IPS-15b (cell line): Measurements from ENCODE around the gene PLVAP.

Experiments used
- H3K27me3 ChIP-seq: one replicate; pipeline ENCODE4 v1.6.1; 2013; ENCODE audit warnings: low read length; ENCODE audit not compliant: control insufficient read depth, insufficient read depth
- H3K36me3 ChIP-seq: one replicate; pipeline ENCODE4 v1.6.1; 2013; ENCODE audit warnings: low read length; ENCODE audit not compliant: control insufficient read depth, insufficient read depth
- H3K4me1 ChIP-seq: one replicate; pipeline ENCODE4 v1.6.1; 2013; ENCODE audit warnings: mild to moderate bottlenecking, low read length; ENCODE audit not compliant: control insufficient read depth, insufficient read depth
- H3K4me3 ChIP-seq: one replicate; pipeline ENCODE4 v1.5.1; 2013; ENCODE audit warnings: low read depth, low read length
- H3K9ac ChIP-seq: one replicate; pipeline ENCODE4 v1.6.1; 2013; ENCODE audit warnings: low read depth, mild to moderate bottlenecking, low read length
- H3K9me3 ChIP-seq: one replicate; pipeline ENCODE4 v1.6.1; 2013; ENCODE audit warnings: mild to moderate bottlenecking, low read length; ENCODE audit not compliant: control insufficient read depth, insufficient read depth

Gene PLVAP, protein sequence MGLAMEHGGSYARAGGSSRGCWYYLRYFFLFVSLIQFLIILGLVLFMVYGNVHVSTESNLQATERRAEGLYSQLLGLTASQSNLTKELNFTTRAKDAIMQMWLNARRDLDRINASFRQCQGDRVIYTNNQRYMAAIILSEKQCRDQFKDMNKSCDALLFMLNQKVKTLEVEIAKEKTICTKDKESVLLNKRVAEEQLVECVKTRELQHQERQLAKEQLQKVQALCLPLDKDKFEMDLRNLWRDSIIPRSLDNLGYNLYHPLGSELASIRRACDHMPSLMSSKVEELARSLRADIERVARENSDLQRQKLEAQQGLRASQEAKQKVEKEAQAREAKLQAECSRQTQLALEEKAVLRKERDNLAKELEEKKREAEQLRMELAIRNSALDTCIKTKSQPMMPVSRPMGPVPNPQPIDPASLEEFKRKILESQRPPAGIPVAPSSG

GRCh38 chr19:17376935-17377600 lies at the start of gene PLVAP:
PLVAP (minus strand) TSS chr19:17377342; CDS start chr19:17377288, 54 bp downstream.
- H3K36me3 ChIP-seq = no peaks in the 10 kb centered on the region

DNA sequence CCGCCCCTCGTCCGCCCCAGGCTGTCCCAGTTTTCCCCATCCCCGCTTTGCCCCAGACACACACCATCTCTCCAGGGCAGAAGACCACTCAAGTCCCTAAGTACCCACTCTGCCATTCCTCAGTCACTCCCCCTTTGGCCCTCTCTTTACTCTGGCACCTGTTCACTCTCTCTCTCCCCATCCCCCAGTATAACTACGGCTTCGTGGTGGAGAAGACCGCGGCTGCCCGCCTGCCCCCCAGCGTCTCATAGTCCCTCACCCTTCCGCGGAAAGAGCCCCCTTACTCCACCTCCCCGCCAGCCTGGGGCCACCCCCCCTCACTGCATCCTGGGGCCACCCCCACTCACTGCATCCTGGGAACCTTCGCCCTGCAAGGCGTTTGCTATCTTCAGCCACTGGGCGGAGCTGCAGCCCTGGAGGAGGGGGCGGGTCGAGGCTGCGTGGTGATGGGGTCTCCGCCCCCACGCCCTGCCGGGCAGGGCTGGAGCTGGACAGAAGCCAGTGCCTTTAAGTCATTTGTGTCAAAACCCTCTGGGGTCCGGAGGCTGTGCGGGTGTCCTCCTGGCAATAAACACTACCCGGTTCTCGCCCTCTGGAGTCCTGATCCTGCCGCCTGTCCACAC lies 47.7 kb upstream of the PLVAP start:
- no peaks in the 10 kb centered on the region for H3K36me3 ChIP-seq
- no peaks in the 10 kb centered on the region for H3K4me1 ChIP-seq
- no peak overlapping the region for H3K9ac ChIP-seq
- H3K27me3 ChIP-seq = no peaks in the 10 kb centered on the region
- H3K4me3 ChIP-seq = peak overlapping the region; percentile 39
- no peaks in the 10 kb centered on the region for H3K9me3 ChIP-seq

More at GRCh38 chr19:17376935-17377600, at the start of gene PLVAP:
- Histone ChIP-seq H3K4me3 (no peak within 1 kb of the TSS), H3K4me1 (peaks cover 2% of the 10 kb centered on the region), H3K9me3 (no peaks in the 10 kb centered on the region), H3K27me3 (no peaks in the 10 kb centered on the region), H3K9ac (no peak within 1 kb of the TSS)

- Histone ChIP-seq H3K36me3 (no peaks in the 10 kb centered on the region), H3K9me3 (no peaks in the 10 kb centered on the region), H3K9ac (no peak overlapping the region), H3K27me3 (no peaks in the 10 kb centered on the region), H3K4me3 (no peak overlapping the region), H3K4me1 (no peaks in the 10 kb centered on the region)
Observed at GRCh38 chr19:17423429-17424208, 46.5 kb upstream of the PLVAP start.

DNA sequence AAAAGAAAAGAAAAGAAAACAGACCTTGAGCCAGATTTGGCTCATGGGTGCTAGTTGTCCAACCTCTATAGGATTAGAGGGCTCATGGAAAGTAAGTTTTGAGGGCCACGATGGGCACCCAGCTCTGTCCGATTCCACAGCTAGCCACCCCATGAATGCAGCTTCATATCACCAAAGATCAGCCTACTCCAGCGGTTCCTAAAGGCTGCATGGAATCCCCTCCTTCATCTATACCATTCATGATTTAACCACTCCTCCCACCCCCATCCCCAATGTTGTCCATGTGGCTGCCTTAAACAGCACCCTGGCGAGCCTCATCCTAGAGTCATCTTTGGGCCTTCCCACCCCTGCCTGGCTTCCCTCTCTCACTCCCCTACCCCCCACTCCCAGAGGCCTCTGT lies 44.8 kb upstream of the PLVAP start:
- Histone ChIP-seq H3K9me3 (no peaks in the 10 kb centered on the region), H3K4me1 (no peaks in the 10 kb centered on the region), H3K9ac (no peak overlapping the region), H3K36me3 (no peaks in the 10 kb centered on the region), H3K4me3 (no peak overlapping the region), H3K27me3 (no peaks in the 10 kb centered on the region)

GRCh38 chr19:17420475-17420924 lies 43.4 kb upstream of the PLVAP start:
- Histone ChIP-seq H3K9me3 (no peaks in the 10 kb centered on the region), H3K4me1 (peaks cover 3% of the 10 kb centered on the region), H3K36me3 (no peaks in the 10 kb centered on the region), H3K9ac (peak overlapping the region; percentile 54), H3K27me3 (no peaks in the 10 kb centered on the region), H3K4me3 (peak overlapping the region; percentile 93)

DNA sequence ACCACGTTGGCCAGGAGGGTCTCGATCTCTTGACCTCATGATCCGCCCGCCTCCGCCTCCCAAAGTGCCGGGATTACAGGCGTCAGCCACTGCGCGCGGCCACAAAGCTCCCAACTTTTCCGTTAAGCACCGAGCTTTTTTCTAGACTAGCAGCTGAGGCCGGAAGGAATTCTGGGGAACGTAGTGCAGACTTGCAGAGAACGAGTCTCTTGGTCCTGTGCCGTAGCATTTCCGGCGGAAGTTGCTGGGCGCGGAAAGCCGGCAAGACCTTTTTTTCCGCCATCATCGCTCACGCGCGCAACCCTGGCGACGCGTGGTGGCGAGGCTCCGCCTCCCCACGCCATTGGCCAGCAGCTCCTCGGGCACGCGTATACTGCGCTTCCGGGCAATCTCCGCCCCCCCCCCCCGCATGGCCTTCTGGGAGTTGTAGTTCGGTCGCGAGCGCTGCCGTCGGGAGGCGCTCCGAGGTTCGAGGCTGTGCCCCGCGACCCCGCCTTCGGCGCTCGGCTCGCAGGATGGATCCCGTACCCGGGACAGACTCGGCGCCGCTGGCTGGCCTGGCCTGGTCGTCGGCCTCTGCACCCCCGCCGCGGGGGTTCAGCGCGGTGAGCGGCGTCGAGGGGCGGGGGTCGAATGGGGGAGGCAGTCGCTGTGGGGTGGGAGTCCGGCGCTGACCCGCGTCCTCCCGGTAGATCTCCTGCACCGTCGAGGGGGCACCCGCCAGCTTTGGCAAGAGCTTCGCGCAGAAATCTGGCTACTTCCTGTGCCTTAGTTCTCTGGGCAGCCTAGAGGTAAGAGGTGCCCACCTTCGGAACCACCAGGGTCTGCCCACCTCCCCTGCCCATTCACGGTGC lies 42.7 kb upstream of the PLVAP start, which contains the start of gene MVB12A:
MVB12A (plus strand) TSS at position 427 of the 854 bp plus-strand sequence; CDS start at position 516, 89 bp downstream.
- H3K27me3 ChIP-seq = no peaks in the 10 kb centered on the region

DNA sequence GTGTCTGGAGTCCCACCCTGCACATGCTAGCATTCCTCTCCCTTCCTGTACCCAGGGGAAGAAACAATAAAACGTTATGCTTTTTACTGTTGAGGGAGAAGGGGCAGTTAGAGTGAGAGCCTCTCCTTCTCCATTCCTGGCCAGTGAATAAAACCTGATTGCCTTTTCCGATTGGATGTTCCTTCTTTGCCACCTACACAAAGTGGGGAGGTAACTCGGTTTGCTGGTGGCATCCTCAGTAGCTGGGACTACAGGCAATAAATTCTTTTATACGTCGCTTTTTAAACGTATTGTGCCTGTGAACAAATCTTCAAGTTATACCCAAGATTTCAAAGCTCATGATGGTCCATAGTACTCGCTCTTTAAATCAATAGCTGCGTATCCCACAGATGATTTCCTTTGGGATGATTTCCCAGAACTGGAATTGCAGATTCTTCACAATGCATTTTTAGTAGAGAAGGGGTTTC lies 42.0 kb upstream of the PLVAP start:
- Histone ChIP-seq H3K4me1 (peaks cover 7% of the 10 kb centered on the region), H3K9me3 (no peaks in the 10 kb centered on the region), H3K27me3 (no peaks in the 10 kb centered on the region), H3K9ac (peak overlapping the region; percentile 78), H3K36me3 (no peaks in the 10 kb centered on the region), H3K4me3 (peak overlapping the region; percentile 53)

More for the DNA sequence above, 42.7 kb upstream of the PLVAP start, which contains the start of gene MVB12A:
- Histone ChIP-seq H3K36me3 (no peaks in the 10 kb centered on the region), H3K4me1 (peaks cover 4% of the 10 kb centered on the region), H3K9ac (peak within 1 kb of the TSS; percentile 78), H3K4me3 (peak within 1 kb of the TSS; percentile 93), H3K9me3 (no peaks in the 10 kb centered on the region)

GRCh38 chr19:17418710-17419109 lies 41.6 kb upstream of the PLVAP start:
- H3K4me3 ChIP-seq = peak overlapping the region; percentile 53
- no peaks in the 10 kb centered on the region for H3K9me3 ChIP-seq
- peaks cover 1% of the 10 kb centered on the region for H3K27me3 ChIP-seq
- H3K36me3 ChIP-seq = no peaks in the 10 kb centered on the region
- H3K4me1 ChIP-seq = peaks cover 7% of the 10 kb centered on the region
- no peak overlapping the region for H3K9ac ChIP-seq

GRCh38 chr19:17415121-17415520 lies 38.0 kb upstream of the PLVAP start:
- no peak overlapping the region for H3K9ac ChIP-seq
- peaks cover 11% of the 10 kb centered on the region for H3K4me1 ChIP-seq
- peak overlapping the region; percentile 27 for H3K4me3 ChIP-seq
- peaks cover 3% of the 10 kb centered on the region for H3K27me3 ChIP-seq
- H3K36me3 ChIP-seq = no peaks in the 10 kb centered on the region
- H3K9me3 ChIP-seq = no peaks in the 10 kb centered on the region

DNA sequence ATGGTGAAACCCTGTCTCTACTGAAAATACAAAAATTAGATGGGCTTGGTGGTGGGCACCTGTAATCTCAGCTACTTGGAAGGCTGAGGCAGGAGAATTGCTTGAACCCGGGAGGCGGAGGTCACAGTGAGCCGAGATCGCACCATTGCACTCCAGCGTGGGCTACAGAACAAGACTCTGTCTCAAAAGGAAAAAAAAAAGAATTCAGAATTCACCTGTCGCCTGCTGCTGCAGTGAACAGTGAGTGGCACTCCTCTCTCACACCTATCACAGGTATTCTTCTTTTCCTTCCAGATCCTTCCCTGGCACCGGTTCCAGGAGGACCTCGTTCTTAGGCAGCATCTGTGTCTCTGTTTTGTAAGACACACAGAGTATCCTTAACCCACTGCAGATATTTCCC lies 37.0 kb upstream of the PLVAP start:
- no peaks in the 10 kb centered on the region for H3K36me3 ChIP-seq
- no peaks in the 10 kb centered on the region for H3K9me3 ChIP-seq
- no peak overlapping the region for H3K9ac ChIP-seq
- no peak overlapping the region for H3K4me3 ChIP-seq
- H3K27me3 ChIP-seq = peaks cover 3% of the 10 kb centered on the region
- H3K4me1 ChIP-seq = peaks cover 11% of the 10 kb centered on the region
